HUES48 (cell line): Measurements from ENCODE around the gene WWTR1.

Experiments used
- H3K27ac ChIP-seq: one replicate; pipeline ENCODE4 v1.7.0; 2013; ENCODE audit warnings: low read depth, low read length, inconsistent platforms
- H3K27me3 ChIP-seq: 2 replicates; pipeline ENCODE4 v1.6.1; 2013; ENCODE audit warnings: mild to moderate bottlenecking, low read length; ENCODE audit not compliant: control insufficient read depth, insufficient read depth
- H3K36me3 ChIP-seq: 2 replicates; pipeline ENCODE4 v1.6.1; 2013; ENCODE audit warnings: low read length; ENCODE audit not compliant: control insufficient read depth, insufficient read depth
- H3K4me1 ChIP-seq: 2 replicates; pipeline ENCODE4 v1.6.1; 2013; ENCODE audit warnings: mild to moderate bottlenecking, low read length; ENCODE audit not compliant: control insufficient read depth, insufficient read depth
- H3K4me3 ChIP-seq: 2 replicates; pipeline ENCODE4 v1.5.1; 2013; ENCODE audit warnings: mild to moderate bottlenecking, low read depth, low read length
- H3K9ac ChIP-seq: 2 replicates; pipeline ENCODE4 v1.6.1; 2013; ENCODE audit warnings: mild to moderate bottlenecking, low read depth, low read length, moderate library complexity
- H3K9me3 ChIP-seq: 2 replicates; pipeline ENCODE4 v1.6.1; 2013; ENCODE audit warnings: low read length; ENCODE audit not compliant: control insufficient read depth, insufficient read depth

The WWTR1 gene

GRCh38 chr3:149673393-149673792 is 15.6 kb upstream of the WWTR1 start:
- Histone ChIP-seq H3K9ac (no peak overlapping the region), H3K4me3 (no peak overlapping the region)

DNA sequence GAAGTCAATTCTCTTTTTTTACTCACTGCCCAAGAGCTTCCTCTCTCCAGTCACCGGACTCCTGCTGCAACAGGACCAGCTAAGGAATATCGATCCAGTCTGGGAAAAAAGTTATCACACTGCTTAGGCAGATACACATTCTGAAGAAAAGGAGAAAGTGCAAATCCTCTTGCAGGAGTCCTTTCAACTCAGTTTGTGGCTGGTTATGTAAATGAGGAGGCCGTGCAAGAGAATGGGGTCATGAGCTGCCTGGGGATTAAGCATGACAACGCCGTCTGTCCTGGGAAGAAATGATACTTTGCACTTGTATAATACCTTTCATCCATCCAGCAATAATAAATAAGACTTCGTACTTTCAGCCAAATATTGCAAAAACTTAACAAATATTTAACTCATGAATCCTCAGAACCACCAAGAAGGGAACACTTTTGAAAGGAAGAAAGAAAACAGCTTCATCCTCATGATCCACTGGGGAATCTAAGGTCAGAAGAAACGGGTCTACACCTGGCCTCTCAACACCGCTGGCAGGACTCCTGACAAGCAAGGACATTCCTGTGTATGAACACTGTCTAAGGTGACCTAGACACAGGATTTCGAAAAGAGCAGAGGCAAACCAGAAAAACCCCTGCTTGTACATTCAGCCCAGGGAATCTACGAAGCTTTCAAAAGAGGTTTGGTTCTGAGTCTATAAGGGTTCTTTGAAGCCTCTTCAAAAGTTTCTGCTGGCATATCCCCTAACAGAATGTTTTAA is 13.1 kb upstream of the WWTR1 start:
- H3K27me3 ChIP-seq, result peaks cover 27% of the 10 kb centered on the region
- H3K9ac ChIP-seq, result no peak overlapping the region
- peak overlapping the region; percentile 52 for H3K4me3 ChIP-seq
- H3K27ac ChIP-seq, result peak overlapping the region; percentile 80
- H3K4me1 ChIP-seq, result peaks cover 23% of the 10 kb centered on the region
- no peaks in the 10 kb centered on the region for H3K36me3 ChIP-seq
- no peaks in the 10 kb centered on the region for H3K9me3 ChIP-seq

More at GRCh38 chr3:149673393-149673792, 15.6 kb upstream of the WWTR1 start:
- peaks cover 27% of the 10 kb centered on the region for H3K27me3 ChIP-seq
- no peaks in the 10 kb centered on the region for H3K36me3 ChIP-seq
- H3K4me1 ChIP-seq, result peaks cover 23% of the 10 kb centered on the region
- no peak overlapping the region for H3K27ac ChIP-seq
- H3K9me3 ChIP-seq, result no peaks in the 10 kb centered on the region

GRCh38 chr3:149667576-149667975 is 9.8 kb upstream of the WWTR1 start:
- no peaks in the 10 kb centered on the region for H3K9me3 ChIP-seq
- peaks cover 27% of the 10 kb centered on the region for H3K27me3 ChIP-seq
- H3K36me3 ChIP-seq, result no peaks in the 10 kb centered on the region
- H3K4me1 ChIP-seq, result peaks cover 32% of the 10 kb centered on the region
- H3K4me3 ChIP-seq, result no peak overlapping the region
- no peak overlapping the region for H3K9ac ChIP-seq
- H3K27ac ChIP-seq, result no peak overlapping the region

GRCh38 chr3:149663966-149664365 is 6.1 kb upstream of the WWTR1 start:
- no peak overlapping the region for H3K27ac ChIP-seq

GRCh38 chr3:149662240-149662887 is 4.5 kb upstream of the WWTR1 start:
- peaks cover 29% of the 10 kb centered on the region for H3K4me1 ChIP-seq
- H3K9ac ChIP-seq, result no peak overlapping the region
- H3K9me3 ChIP-seq, result no peaks in the 10 kb centered on the region
- no peaks in the 10 kb centered on the region for H3K27me3 ChIP-seq
- H3K36me3 ChIP-seq, result no peaks in the 10 kb centered on the region
- peak overlapping the region; percentile 78 for H3K27ac ChIP-seq
- H3K4me3 ChIP-seq, result no peak overlapping the region

More at GRCh38 chr3:149663966-149664365, 6.1 kb upstream of the WWTR1 start:
- Histone ChIP-seq H3K9ac (no peak overlapping the region), H3K27me3 (peaks cover 5% of the 10 kb centered on the region), H3K4me3 (no peak overlapping the region), H3K36me3 (no peaks in the 10 kb centered on the region), H3K4me1 (peaks cover 27% of the 10 kb centered on the region), H3K9me3 (no peaks in the 10 kb centered on the region)

GRCh38 chr3:149660462-149660861 is 2.6 kb upstream of the WWTR1 start:
- Histone ChIP-seq H3K27ac (no peak overlapping the region), H3K27me3 (peaks cover 11% of the 10 kb centered on the region; the same call in 1 of the 2 replicates), H3K4me1 (peaks cover 40% of the 10 kb centered on the region)

GRCh38 chr3:149658744-149659497 is 1.1 kb upstream of the WWTR1 start:
- Histone ChIP-seq H3K27ac (peak overlapping the region; percentile 98), H3K9ac (peak overlapping the region; percentile 88), H3K27me3 (peaks cover 11% of the 10 kb centered on the region; the same call in 1 of the 2 replicates), H3K4me1 (peaks cover 43% of the 10 kb centered on the region), H3K36me3 (peaks cover 6% of the 10 kb centered on the region; the same call in 1 of the 2 replicates), H3K4me3 (peak overlapping the region; percentile 84), H3K9me3 (no peaks in the 10 kb centered on the region)

More at GRCh38 chr3:149660462-149660861, 2.6 kb upstream of the WWTR1 start:
- Histone ChIP-seq H3K9ac (no peak overlapping the region), H3K36me3 (no peaks in the 10 kb centered on the region), H3K9me3 (no peaks in the 10 kb centered on the region), H3K4me3 (no peak overlapping the region)

GRCh38 chr3:149657321-149657925 is 402 bp downstream of the WWTR1 start:
- Histone ChIP-seq H3K27ac (peak overlapping the region; percentile 98), H3K4me3 (peak overlapping the region; percentile 84), H3K9ac (peak overlapping the region; percentile 88), H3K36me3 (peaks cover 18% of the 10 kb centered on the region; the same call in 1 of the 2 replicates), H3K27me3 (peaks cover 11% of the 10 kb centered on the region; the same call in 1 of the 2 replicates), H3K9me3 (no peaks in the 10 kb centered on the region), H3K4me1 (peaks cover 44% of the 10 kb centered on the region)

- Histone ChIP-seq H3K4me3 (peak overlapping the region; percentile 84), H3K9me3 (no peaks in the 10 kb centered on the region), H3K27me3 (peaks cover 11% of the 10 kb centered on the region; the same call in 1 of the 2 replicates), H3K9ac (peak overlapping the region; percentile 88; the same call in 1 of the 2 replicates), H3K27ac (no peak overlapping the region), H3K4me1 (peaks cover 39% of the 10 kb centered on the region), H3K36me3 (peaks cover 28% of the 10 kb centered on the region)
Observed at GRCh38 chr3:149655826-149656574, 1.8 kb downstream of the WWTR1 start.

- Histone ChIP-seq H3K9me3 (no peaks in the 10 kb centered on the region), H3K27ac (no peak overlapping the region), H3K4me1 (peaks cover 35% of the 10 kb centered on the region), H3K4me3 (peak overlapping the region; percentile 6; the same call in 1 of the 2 replicates), H3K27me3 (peaks cover 11% of the 10 kb centered on the region; the same call in 1 of the 2 replicates), H3K36me3 (peaks cover 41% of the 10 kb centered on the region), H3K9ac (no peak overlapping the region)
Observed at GRCh38 chr3:149654188-149654601, 3.6 kb downstream of the WWTR1 start.
